CD4-positive, alpha-beta T cell treated with Interleukin-17A for 1 hour (primary cell): ENCODE measurements around the gene KRTAP10-3.

Source experiments
- DNase-seq: peaks from one replicate; pipeline ENCODE4 v3.0.0-alpha.2; 2020

KRTAP10-3 gene

DNA sequence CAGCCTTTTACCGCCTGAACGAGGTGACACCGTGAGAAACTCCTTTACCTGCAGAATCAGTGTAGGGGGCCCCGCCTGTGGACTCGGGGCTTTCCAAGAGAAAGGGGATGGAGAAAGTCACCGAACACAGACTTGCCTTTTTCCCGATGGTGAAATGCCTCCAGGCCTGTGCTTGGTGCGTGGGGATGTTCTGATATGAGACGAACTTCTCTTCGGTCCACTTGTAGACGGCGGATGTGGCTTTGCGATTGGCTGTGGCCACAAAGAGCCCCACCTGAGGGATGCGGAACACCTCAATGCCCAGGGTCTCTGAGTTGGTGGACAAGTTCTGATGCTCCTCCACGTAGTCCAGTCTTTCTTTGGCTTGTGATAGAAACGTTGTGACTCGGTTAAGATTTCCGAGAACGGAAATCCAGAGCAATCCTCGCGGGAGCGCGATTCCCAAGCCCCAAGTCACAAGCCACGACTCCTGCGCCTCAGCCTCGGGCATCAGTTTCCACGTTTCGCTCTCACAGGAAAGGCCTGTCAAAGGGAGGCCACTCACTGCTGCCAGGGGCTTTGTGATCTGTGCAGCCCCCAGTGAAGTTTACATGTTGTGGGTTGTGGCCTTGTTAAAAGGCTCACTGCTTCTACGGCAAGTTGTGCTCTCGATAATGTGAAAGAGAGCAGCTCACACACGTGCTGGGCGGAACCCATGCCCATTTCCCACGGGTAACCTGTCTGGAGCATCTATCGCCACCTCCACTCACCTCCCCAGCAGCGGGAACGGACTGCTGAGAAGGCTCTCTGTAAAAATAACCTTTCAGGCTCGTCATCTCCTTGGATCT lies 31.2 kb downstream of the KRTAP10-3 start:
- no peak for DNase-seq

DNA sequence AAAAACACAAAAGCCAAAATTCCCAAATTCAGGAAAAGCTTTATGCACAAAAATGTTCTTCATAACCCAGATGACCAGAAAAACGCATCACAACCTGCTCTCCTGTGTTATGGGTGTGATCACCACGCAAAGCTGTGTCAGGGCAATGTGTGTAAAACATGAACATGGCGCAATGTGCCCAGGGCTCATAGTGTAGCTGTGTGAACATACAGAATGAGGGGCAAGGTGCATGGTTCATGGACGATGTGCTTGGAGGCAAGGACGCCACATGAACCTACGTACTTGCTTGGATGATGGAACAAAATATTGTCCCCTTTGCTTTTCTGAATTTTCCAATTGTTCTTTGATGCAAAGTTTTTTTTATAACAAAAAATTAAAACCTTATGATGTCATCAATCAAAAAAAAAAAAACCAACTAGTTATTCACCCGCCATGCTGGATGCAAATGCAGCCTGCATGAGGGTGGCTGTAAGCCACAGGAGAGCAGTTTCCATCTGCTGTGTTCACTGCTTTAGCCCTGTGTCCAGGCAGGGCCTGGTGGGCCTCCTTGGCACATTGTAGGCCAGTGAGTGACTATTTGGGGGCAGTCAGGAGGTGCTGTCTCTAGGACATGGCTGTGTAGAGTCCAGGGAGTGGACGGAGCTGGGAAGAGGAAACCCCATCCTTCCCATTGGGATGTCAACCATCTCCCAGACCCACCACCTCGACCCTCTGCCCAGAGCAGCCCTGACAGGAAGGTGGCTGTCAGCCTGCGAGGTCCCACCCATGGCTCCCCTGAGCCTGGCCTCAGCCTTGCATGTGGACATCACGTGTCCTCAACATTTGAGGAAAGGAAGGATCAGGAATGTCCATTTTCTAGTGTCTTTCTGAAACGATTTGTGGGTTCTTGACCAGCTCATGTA lies 32.2 kb downstream of the KRTAP10-3 start:
- no peak for DNase-seq

DNA sequence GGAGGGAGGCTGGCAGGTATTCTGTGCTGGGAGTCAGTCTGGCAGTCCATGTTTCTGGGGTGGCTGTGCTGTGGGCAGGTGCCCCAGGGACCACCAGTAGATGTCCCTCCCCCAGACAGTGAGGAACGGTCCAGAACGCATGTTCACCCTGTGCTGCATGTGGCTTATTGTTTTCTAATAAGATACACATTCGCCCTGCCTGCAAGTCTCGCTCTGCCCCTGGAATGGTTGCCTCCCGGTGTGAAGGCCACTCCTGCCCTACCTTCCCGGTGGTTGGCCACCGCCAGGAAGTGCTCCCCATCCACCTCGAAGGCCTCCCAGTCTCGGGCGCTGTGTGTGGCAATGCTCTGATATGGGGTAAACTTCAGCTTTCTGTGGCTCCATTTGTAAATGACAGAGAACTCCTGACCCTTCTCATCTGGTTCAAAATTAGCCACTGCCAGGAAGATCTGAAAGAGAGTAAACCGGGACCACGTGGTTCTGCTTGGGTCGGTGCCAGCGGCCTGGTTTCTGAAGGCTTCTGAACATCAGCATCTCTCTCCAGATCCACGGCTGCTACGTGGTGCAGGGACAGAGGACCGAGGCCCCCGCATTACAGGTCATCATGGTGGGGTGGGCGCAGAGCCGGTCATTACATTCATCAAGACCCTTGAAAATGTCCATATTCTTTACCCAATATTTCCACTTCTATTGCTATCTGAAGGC lies 33.1 kb downstream of the KRTAP10-3 start:
- DNase-seq = no peak

DNA sequence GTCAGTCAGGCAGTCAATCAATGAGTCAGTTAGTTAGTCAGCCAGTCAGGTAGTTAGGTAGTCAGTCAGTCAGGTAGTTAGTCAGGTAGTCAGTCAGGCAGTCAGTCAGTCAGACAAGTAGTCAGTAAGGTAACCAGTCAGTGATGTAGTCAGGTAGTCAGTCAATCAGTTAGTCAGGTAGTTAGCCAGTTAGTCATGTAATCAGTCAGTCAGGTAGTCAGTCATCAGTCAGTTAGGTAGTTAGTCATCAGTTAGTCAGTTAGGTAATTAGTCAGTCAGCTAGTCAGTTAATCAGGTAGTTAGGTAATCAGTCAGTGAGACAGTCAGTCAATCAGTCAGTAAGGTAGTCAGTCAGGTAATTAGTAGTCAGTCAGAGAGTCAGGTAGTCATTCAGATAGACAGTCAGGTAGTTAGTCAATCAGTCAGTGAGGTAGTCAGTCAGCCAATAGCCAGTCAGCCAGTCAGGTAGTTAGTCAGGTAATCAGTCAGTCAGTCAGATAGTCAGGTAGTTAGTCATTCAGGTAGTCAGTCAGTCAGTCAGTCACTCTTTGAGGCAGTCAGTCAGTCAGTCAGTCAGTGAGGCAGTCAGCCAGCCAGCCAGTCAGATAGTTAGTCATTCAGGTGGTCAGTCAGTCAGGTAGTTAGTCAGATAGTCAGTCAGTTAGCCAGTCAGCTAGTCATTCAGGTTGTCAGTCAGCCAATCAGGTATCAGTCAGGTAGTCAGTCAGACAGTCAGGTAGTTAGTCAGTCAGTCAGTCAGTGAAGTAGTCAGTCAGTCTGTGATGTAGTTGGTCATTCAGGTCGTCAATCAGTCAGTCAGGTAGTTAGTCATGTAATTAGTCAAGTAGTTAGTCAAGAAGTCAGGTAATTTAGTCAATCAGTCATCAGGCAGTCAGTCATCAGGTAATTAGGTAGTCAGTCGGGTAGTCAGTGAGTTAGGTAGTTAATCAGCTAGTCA lies 33.9 kb downstream of the KRTAP10-3 start:
- DNase-seq = no peak

DNA sequence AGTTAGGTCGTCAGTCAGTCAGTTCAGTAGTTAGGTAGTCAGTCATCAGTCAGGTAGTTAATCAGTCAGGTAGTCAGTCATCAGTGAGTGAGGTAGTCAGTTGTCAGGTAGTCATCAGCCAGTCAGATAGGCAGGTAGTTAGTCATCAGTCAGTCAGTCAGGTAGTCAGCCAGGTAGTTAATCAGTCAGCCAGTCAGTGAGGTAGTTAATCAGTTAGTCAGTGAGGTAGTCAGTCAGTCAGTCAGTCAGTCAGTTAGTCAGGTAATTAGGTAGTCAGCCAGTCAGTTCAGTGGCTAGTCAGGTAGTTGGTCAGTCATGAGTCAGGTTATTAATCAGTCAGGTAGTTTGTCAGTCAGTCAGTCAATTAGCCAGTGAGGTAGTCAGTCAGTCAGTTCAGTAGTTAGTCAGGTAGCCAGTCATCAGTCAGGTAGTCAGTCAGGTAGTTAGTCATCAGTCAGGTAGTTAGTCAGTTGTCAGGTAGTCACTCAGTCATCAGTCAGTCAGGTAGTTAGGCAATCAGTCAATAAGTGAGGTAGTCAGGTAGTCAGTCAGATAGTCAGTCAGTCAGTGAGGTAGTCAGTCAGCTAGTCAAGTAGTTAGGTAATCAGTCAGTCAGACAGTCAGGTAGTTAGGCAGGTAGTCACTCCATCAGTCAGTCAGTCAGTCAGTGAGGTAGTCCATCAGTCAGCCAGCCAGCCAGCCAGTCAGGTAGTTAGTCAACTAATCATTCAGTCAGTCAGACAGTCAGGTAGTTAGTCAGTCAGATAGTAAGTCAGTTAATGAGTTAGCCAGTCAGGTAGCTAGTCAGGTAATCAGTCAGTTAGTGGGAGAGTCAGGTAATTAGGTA lies 34.8 kb downstream of the KRTAP10-3 start:
- no peak for DNase-seq

DNA sequence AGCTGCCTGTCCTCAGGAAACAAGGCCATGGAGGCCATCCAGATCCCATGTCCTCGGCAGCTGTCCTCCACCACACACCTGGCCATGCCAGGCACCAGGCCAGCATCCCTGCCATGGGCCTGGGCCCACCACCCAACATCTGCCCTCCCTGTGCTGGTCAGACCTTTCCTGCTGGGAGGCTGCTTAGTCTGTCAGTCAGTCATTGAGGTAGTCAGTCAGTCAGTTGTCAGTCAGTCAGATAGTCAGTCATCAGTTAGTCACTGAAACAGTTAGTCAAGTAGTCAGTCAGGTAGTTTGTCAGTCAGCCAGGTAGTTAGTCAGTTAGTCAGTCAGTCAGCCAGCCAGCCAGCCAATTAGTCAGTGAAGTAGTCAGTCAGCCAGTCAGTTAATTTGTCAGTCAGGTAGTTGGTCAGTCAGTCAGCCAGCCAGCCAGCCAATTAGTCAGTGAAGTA lies 35.8 kb downstream of the KRTAP10-3 start:
- no peak for DNase-seq

DNA sequence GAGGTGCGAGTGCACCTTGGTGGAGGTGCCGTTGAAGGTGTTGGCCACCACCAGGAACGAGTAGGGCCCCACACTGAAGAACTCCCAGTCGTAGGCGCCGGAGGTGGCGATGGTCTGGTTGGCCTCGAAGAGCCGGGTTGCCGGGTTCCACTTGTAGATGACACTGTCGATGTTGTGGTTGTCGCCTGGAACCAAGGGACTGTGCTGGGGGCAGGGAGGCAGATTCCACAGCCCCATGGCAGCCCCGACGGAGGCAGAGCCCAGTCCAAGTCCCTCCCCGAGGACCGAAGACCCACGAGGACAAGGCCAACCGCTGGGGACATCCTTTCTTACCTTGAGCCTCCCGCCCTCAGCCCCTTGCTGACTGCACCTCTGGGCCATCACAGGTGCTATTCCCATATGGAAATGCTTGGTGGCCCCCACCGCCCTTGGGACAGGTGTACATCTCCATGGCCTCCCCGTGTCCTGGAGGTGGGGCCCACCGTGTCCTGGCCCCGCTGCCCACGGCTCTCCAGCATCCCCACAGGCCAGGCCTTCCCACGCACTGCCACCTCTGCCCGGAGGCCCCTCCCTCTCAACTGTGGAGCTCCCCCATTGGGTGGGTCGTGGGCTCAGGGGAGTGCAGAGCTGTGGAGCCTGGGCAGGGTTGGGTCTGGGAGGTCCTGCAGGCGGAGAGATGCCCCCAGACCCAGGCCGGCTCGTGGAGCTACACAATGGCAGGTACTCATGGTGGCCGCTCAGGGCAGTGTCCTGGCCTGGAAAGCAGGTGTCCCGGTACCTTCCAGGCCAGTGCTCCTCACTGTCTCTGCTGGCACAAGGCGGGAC lies 36.5 kb downstream of the KRTAP10-3 start:
- DNase-seq = no peak

DNA sequence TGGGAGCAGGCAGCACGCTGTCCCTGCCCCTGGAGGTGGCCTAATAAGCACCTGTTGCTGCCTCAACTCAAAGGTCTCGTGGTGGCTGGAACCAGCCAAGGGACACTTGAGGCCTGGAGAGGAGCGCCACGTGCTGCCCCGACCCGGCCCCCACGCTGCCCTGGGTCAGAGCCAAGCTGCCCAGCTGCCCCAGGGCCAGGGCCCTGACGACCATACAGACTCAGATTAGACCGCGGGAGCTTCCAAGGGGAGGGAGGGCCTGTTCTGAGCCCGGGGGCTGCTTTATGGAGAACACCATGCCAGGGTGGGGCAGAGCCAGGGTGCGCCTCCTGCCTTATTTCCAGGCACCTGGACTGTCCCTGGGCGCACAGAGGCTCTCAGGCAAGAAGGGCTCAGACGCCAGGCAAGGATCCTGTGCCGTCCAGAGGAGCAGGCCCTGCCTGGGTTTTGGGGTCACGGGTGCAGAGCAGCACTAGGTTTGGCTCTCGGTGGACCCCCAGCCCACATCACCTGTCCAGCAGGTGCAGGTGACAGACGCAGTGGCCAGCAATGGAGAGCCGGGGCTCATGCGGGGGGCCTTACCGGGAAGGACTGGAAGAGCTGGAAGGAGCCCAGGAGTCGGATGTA lies 37.2 kb downstream of the KRTAP10-3 start:
- DNase-seq = no peak

DNA sequence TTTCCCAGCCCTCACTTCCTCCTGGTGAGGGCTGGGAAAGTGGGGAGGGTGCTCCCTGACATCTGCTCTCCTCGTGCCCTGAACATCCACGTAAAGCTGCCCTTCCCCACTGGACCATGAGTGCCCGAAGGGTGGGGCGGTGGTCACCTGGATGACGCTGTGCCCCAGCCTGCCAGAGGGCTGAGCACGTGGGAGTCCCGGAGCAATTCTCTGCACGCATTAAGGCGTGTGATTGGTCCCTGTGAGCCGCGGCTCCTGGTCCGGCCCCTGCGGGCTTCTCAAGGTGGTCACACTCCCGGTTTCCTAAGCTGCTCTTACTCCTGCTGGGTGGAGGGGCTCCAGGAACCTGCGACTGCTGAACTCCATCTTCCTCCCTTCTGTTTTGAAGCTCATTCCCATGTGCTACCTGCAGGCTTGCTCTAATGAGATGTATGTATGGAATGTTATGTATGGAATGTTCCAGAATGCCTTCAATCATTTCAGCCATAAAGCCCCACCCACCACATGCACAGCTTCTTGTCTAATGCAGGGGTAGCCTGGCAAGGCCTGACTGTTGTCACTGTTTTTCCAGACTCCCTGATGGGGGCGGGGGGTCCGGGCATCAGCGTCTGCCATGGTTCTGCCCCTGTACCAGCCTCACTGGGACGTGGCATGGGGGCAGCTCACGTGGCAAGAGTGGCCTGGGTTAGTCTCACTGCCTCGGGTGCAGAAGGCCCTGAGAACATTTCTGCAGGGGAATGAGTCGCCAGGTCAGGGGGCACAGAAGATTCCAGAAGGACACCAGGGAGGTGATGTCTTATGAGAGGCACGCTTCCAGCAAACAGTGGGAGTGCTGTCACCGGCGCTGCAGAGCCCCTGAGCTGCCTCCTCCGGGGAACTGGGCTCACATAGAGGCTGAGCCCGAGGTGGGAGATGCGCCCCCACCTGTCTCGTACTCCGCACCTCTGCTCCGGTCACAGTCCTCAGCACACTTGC lies 38.0 kb downstream of the KRTAP10-3 start:
- no peak for DNase-seq

DNA sequence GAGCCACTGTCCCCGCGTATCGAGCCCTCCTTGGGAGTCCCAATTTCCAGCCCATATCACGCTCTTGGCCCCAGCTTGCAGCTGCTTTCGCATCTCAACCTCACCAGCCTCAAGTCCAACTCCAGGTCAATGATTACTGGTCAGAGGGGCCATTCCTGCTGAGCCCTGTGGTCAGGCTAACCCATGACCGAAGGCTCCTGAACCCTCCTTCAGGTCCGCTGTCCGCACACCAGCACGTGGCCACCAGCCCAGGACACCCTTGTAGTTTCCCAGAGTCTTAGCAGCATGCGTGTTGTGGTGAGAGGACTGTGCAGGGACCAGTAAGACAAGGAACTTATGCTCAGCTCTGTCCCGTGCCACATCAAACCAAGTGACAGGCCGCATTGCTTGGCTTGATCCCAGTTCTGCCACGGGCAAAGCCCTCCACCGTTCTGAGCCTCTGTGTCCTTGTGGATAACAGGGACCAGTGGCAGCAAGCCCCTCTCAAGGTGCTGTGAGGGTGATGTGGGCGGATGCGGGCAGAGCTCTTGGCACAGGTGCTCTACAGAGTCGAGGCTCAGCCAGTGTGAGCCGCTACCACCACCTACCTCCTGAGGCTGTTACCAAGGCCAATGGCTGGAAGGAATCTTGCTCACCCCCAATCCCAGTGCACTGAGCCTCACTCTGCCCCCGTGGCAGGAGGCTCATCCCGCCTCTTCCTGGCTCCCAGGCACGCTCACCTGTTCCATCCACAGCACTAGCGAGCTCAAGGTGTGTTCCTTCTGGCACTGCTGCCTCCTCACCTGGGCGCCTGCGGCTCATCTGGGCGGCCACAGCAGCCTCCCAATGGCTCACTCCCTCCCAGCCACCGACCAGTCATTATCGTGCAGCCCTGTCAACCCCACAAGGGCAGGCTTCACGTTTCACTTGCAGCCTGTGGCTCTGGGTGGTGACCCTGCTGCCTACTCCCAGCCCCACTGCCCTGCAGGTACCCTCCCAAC lies 39.0 kb downstream of the KRTAP10-3 start:
- no peak for DNase-seq

DNA sequence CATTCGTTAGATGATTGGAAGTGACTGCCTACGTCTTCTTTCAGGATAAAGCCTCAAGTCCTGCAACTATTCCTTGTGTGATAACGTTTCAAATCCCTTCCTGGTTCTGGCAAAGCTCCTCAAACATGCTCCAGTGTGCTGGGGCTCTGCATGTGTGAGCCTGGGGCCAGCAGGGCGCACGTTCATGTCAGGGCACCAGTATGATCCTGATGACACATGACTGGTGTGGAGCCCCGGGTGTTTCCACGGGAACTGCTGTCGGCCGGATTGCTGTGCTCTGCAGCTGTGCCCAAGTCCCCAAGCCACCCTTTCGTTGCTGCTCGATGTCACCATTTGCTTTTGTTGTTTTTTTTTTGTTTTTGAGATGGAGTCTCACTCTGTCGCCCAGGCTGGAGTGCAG lies 39.9 kb downstream of the KRTAP10-3 start:
- no peak for DNase-seq

DNA sequence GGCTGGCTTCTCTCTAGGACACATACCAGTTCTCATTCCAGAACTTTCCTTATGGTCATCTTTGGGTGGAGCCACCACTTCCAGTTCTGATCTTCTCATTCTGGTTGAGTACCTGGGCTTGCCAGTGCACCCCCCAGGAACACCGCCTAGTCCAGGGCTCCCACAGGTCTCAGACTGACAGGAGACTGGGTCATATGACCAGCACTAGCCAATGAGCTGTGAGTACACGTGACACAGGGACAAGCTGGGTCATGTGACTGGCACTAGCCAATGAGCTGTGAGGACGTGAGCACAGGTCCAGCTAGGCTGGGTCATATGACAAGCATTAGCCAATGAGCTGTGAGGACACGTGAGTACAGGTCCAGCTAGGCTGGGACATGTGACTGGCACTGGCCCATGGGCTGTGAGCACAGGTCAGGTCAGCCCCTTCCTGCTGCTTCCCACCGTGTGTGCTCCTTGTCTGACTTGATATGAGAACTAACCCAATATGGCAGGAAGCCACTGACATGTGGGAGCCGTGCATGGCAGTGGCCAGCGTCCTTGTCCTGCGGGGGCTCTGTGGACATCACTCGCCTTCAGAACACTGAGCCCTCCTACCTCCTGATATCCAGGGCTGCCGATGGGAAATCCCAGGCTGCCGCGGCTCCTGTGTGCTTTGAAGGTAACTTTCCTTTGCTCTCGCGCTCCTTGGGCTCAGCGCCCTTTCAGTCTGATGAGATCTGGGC lies 41.3 kb downstream of the KRTAP10-3 start:
- DNase-seq = no peak

DNA sequence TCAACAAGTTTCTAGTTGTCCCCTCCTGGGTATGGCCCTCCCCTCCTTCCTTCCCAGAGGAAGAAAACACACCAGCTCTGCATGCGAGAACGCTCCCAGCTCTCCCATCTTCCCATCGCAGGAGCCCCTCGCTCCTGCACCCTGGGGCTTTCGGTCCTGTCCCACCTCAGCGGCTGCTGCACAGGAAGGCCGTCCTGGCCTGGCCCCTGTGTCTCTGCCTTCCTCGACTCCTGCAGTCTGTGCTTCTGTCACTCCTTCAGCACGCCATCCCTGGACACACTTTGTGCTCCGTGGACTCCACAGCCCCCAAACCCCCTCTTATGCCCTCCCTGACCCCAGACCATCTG lies 41.8 kb downstream of the KRTAP10-3 start:
- no peak for DNase-seq

DNA sequence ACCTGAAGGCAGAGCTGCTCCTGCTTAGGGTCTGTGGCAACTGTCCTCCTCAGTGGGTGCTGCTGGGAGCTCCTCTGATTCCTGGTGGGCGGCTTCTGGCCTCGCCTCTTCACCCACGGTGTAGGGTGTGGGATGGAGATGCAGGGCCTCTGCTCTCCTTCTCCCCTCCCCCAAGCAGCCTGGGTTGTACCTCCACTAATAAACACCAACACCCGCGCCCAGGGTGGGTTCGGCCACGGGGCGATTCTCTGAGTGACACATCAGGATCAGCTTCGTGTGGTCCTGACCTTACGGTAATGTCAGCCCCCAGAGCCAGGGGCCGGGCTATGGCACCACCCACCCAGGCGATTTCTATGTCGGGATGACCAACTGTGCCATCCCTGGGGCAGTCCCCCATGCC lies 42.3 kb downstream of the KRTAP10-3 start:
- no peak for DNase-seq

DNA sequence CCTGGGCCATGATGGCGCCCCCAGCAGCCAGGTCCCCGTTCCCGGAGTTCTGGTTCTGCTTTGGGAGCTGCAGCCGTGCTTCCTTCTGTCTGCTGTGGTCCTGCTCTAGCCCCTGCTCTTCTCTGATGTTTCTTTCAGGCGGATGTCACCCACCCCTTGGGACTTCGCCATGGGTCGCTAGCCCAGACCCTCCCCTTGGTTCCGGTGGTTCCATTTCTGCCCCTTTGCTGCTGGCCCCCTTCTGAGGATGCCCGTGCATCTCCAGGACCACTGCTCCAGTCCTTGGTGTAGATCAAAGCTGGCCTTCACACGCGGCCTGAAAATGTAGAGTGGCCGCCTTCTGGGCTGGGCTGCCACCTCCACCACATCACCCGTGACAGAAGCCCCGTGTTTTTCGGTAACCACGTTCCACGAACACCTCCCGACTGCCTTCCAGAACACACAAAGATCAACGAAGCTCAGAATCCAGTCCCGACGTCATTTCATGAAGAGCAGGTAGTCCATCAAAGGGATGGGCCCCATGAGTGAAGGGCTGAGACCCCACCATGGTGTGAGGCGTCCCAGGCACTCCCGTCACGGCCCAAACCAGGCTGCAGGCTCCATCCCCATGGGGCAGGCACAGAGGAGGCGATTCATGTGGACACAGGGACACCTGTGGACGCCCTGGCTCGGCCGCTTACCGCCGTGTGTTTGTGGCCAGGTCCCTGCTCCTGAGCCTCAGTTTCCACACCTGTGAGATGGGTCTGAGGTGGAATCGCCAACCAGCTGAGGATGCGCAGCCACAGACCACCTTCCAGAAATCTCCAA lies 43.0 kb downstream of the KRTAP10-3 start:
- DNase-seq = no peak
